HepG2 (cell line): Measurements from ENCODE around the gene TMEM237. TPM values are rescaled to one million over a fixed set of nuclear protein-coding genes. Genes with fewer than 3 reads are reported as not detected.

Experiments
- GMEB1 ChIP-seq: sonication (generic); formaldehyde crosslinking; IDR thresholded peaks from 2 replicates; pipeline ENCODE4 v1.5.1; 2020; ENCODE audit warnings: missing genetic modification reagents, mild to moderate bottlenecking, borderline replicate concordance
- HOXA9 ChIP-seq: sonication (generic); formaldehyde crosslinking; IDR thresholded peaks from 2 replicates; pipeline ENCODE4 v1.8.1; 2022; ENCODE audit warnings: missing genetic modification reagents, mild to moderate bottlenecking, moderate library complexity, borderline replicate concordance
- JUN ChIP-seq: sonication (generic); formaldehyde crosslinking; IDR thresholded peaks from 2 replicates; pipeline ENCODE4 v1.4.0; 2020; ENCODE audit warnings: mild to moderate bottlenecking, missing genetic modification reagents
- MTF2 ChIP-seq: sonication (generic); formaldehyde crosslinking; IDR thresholded peaks from 2 replicates; pipeline ENCODE4 v1.5.0; 2020; ENCODE audit warnings: missing genetic modification reagents, borderline replicate concordance
- POGK ChIP-seq: sonication (generic); formaldehyde crosslinking; conservative IDR thresholded peaks from 2 replicates; pipeline ENCODE4 v1.8.0; 2022; ENCODE audit warnings: mild to moderate bottlenecking, moderate library complexity, missing genetic modification reagents
- UBTF ChIP-seq: sonication (generic); formaldehyde crosslinking; IDR thresholded peaks from 2 replicates; pipeline ENCODE4 v1.4.0; 2020; ENCODE audit warnings: mild to moderate bottlenecking, missing genetic modification reagents
- ZBTB40 ChIP-seq, 2 experiments: fragments of 450-650 bp in 1 of 2; sonication (generic) in 1 of 2; formaldehyde crosslinking in 1 of 2; IDR thresholded peaks; 2 replicates each; pipeline versions ENCODE4 v1.6.1 to v1.8.0; 2016 to 2022; ENCODE audit warnings: antibody characterized with exemption in 1 of 2, mild to moderate bottlenecking in 1 of 2, missing genetic modification reagents in 1 of 2
- ZMYM4 ChIP-seq: sonication (generic); formaldehyde crosslinking; IDR thresholded peaks from 2 replicates; pipeline ENCODE4 v1.8.1; 2023; ENCODE audit warnings: mild to moderate bottlenecking, missing genetic modification reagents
- ZNF563 ChIP-seq: sonication (generic); formaldehyde crosslinking; IDR thresholded peaks from 2 replicates; pipeline ENCODE4 v1.8.0; 2022; ENCODE audit warnings: mild to moderate bottlenecking, moderate library complexity, missing genetic modification reagents
- ZNF614 ChIP-seq: IDR thresholded peaks from 2 replicates; pipeline ENCODE4 v1.6.1; 2018; ENCODE audit warnings: missing biosample characterization, missing genetic modification reagents, inconsistent platforms, borderline replicate concordance
- ZNF616 ChIP-seq: sonication (generic); formaldehyde crosslinking; IDR thresholded peaks from 2 replicates; pipeline ENCODE4 v1.5.0; 2020; ENCODE audit warnings: low read depth, mild to moderate bottlenecking, missing genetic modification reagents
- ZNF670 ChIP-seq: sonication (generic); formaldehyde crosslinking; IDR thresholded peaks from 2 replicates; pipeline ENCODE4 v1.8.0; 2022; ENCODE audit warnings: mild to moderate bottlenecking, missing genetic modification reagents, borderline replicate concordance
- ZNF839 ChIP-seq: sonication (generic); formaldehyde crosslinking; IDR thresholded peaks from 2 replicates; pipeline ENCODE4 v1.4.0; 2020; ENCODE audit warnings: missing genetic modification reagents, mild to moderate bottlenecking, borderline replicate concordance
- polyA plus RNA-seq, 8 experiments: library from polyadenylated mRNA; depleted of rRNA in 3 of 8; stranded (reverse) in 7 of 8; unstranded in 1 of 8; fragments of >200 nt; fragmentation: Illumina TruSeq in 4 of 8; extraction: Trizol in 4 of 8; gene quantifications; 2 replicates each; pipeline versions ENCODE4 v1.2.1 to v1.2.3, GENCODE V29; 2011 to 2016; ENCODE audit warnings: low read depth in 4 of 8, missing spikeins in 1 of 8, mixed read lengths in 1 of 8; ENCODE audit not compliant: insufficient read depth in 1 of 8
- total RNA-seq, 5 experiments: library from RNA; depleted of rRNA; stranded (reverse); fragments of >200 nt; fragmentation: Illumina TruSeq; extraction: Trizol; gene quantifications; 2 replicates each; pipeline ENCODE4 v1.2.3, GENCODE V29; 2016; ENCODE audit warnings: low read depth in 1 of 5

Gene TMEM237
- total and polyA plus RNA-seq, 2 of the 13 experiments (the other 11 are each of a cell fraction or from before 2014, with no cell fraction given): 21.8 to 36.1 TPM

- peak; percentile 56; the same call in 1 of the 2 replicates for TF ChIP-seq UBTF
- TF ChIP-seq ZNF839 (CRISPR knock-in tag): no peak
- 0 out of 2 replicates have a peak, but pooled peaks have one; percentile 18 for TF ChIP-seq ZNF616 (CRISPR knock-in tag)
- TF ChIP-seq ZNF614 (CRISPR knock-in tag): no peak
- peak; percentile 62 for TF ChIP-seq ZNF563 (CRISPR knock-in tag)
- TF ChIP-seq ZNF670 (CRISPR knock-in tag): no peak
- TF ChIP-seq POGK (CRISPR knock-in tag): no peak; the same call in 1 of the 2 replicates
- TF ChIP-seq HOXA9 (CRISPR knock-in tag): no peak
- TF ChIP-seq ZBTB40 (IDR thresholded peaks at IDR 0.05): no peak
- TF ChIP-seq ZBTB40 (CRISPR knock-in tag; IDR thresholded peaks at IDR 0.05): no peak
- no peak for TF ChIP-seq MTF2 (CRISPR knock-in tag)
- TF ChIP-seq JUN: no peak
- TF ChIP-seq ZMYM4 (CRISPR knock-in tag): no peak
- no peak for TF ChIP-seq GMEB1 (CRISPR knock-in tag)
Observed at GRCh38 chr2:201643216-201643890, at the start of gene TMEM237 (continued).
